Left ventricle myocardium inferior (tissue), 1 donor: Measurements from ENCODE around the gene PPM1E. TPM values are rescaled to one million over a fixed set of nuclear protein-coding genes. Genes with fewer than 3 reads are reported as not detected.

Source experiments
- DNase-seq: peaks from one replicate; pipeline ENCODE4 v3.0.0-alpha.2; 2020
- H3K27ac ChIP-seq: fragments of 200-600 bp; replicated peaks from 2 replicates; pipeline ENCODE4 v1.8.0; 2021
- H3K27me3 ChIP-seq: fragments of 200-600 bp; 2 replicates; pipeline ENCODE4 v1.8.0; 2021; ENCODE audit warnings: low read depth
- H3K36me3 ChIP-seq: fragments of 200-600 bp; 2 replicates; pipeline ENCODE4 v1.8.0; 2021
- H3K4me1 ChIP-seq: fragments of 200-600 bp; 2 replicates; pipeline ENCODE4 v1.8.0; 2021
- H3K4me3 ChIP-seq: fragments of 200-600 bp; 2 replicates; pipeline ENCODE4 v1.8.0; 2021; ENCODE audit warnings: mild to moderate bottlenecking, moderate library complexity
- H3K9me3 ChIP-seq: fragments of 200-600 bp; replicated peaks from 2 replicates; pipeline ENCODE4 v1.8.0; 2021
- intact Hi-C: fragments of 100-400 bp; cut with micrococcal nuclease; formaldehyde crosslinking; loops from one replicate; pipeline ENCODE4 v1.11.0; 2022
- total RNA-seq: library from RNA; stranded (reverse); fragmentation: NEBNext Ultra II Directional; extraction: Animal tissue kit (Norgen Biotek cat#: 25700); gene quantifications from one replicate; pipeline ENCODE4 v1.2.1, GENCODE V29; 2021
- TF ChIP-seq, protein P1 (sequence below): fragments of 200-600 bp; IDR thresholded peaks from 2 replicates; pipeline ENCODE4 v1.8.0; 2021; ENCODE audit warnings: antibody characterized with exemption, mild to moderate bottlenecking, borderline replicate concordance
- donor health status: DM: no; HTN: yes; CAD: no; lungs with severe emphysema.

The PPM1E gene
- total RNA-seq, 1 donor from 2014 or later: 0.80 TPM

DNA sequence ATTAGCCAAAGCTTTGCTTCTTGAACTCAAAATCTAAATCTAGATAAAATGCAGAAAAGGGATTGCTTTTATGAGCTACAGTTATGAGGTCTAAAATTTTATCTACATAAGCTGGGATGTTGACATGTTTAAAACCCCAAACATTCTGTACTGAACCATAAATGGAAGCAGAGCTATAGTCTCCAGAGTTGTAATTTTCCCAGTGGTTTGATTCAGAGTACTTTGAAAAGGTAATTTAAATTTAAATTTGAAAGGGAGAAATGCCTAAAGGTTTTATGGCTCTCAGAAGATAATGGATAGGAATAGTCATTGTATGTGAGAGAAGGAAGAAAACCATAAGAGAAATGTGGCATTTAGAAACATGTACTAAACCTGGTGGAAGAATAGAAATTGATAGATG is 163.2 kb downstream of the PPM1E start:
- no peak for DNase-seq
- intact Hi-C loops: no loop called here
- Histone ChIP-seq H3K9me3 (no peaks in the 10 kb centered on the region), H3K27ac (no peak overlapping the region), H3K27me3 (peaks cover 24% of the 10 kb centered on the region), H3K4me1 (no peaks in the 10 kb centered on the region), H3K36me3 (no peaks in the 10 kb centered on the region), H3K4me3 (no peak overlapping the region)
- TF ChIP-seq, protein P1, sequence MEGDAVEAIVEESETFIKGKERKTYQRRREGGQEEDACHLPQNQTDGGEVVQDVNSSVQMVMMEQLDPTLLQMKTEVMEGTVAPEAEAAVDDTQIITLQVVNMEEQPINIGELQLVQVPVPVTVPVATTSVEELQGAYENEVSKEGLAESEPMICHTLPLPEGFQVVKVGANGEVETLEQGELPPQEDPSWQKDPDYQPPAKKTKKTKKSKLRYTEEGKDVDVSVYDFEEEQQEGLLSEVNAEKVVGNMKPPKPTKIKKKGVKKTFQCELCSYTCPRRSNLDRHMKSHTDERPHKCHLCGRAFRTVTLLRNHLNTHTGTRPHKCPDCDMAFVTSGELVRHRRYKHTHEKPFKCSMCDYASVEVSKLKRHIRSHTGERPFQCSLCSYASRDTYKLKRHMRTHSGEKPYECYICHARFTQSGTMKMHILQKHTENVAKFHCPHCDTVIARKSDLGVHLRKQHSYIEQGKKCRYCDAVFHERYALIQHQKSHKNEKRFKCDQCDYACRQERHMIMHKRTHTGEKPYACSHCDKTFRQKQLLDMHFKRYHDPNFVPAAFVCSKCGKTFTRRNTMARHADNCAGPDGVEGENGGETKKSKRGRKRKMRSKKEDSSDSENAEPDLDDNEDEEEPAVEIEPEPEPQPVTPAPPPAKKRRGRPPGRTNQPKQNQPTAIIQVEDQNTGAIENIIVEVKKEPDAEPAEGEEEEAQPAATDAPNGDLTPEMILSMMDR: no peak

DNA sequence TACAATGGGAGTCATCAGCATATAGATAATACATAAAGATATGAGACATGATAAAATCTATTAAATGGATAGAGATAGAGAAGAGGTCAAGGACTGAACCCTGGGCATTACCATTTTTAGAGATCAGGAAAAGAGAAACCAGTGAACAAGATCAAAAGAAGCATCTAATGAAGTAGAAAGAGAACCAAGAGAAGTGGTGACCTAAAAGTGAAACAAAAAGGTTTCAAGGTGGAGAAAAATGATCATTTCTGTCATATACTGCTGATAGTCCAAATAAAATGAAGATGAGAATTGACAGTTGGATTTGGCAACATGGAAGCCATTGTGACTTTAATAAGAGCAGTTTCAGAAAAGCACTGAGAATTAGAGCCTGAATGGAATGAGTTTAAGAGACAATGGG is 165.1 kb downstream of the PPM1E start:
- Histone ChIP-seq H3K27me3 (peaks cover 14% of the 10 kb centered on the region), H3K4me1 (no peaks in the 10 kb centered on the region), H3K36me3 (no peaks in the 10 kb centered on the region), H3K27ac (no peak overlapping the region), H3K4me3 (no peak overlapping the region), H3K9me3 (no peaks in the 10 kb centered on the region)
- no peak for DNase-seq
- intact Hi-C loops: no loop called here
- TF ChIP-seq, protein P1: no peak

DNA sequence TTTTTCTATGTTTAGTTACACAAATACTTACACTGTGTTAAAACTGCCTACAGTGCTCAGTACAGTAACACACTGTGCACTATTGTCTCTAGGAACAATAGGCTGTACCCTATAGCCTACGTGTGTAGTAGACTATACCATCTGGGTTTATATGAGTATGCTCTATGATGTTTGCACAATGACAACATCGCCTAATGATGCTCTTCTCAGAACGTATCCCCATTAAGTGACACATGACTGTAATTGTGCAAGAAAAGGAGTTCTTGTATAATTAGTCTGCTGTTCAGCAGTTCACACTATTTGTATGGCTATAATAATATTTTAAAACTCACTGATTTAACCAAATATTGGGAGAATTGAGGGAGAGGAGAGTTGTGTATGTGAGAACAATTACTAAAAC is 177.3 kb downstream of the PPM1E start:
- no peak overlapping the region for H3K27ac ChIP-seq
- no peaks in the 10 kb centered on the region for H3K27me3 ChIP-seq
- H3K36me3 ChIP-seq: no peaks in the 10 kb centered on the region
- no peak for DNase-seq
- TF ChIP-seq, protein P1: no peak
- intact Hi-C loops: no loop called here
- no peak overlapping the region for H3K4me3 ChIP-seq
- no peaks in the 10 kb centered on the region for H3K9me3 ChIP-seq
- H3K4me1 ChIP-seq: no peaks in the 10 kb centered on the region

DNA sequence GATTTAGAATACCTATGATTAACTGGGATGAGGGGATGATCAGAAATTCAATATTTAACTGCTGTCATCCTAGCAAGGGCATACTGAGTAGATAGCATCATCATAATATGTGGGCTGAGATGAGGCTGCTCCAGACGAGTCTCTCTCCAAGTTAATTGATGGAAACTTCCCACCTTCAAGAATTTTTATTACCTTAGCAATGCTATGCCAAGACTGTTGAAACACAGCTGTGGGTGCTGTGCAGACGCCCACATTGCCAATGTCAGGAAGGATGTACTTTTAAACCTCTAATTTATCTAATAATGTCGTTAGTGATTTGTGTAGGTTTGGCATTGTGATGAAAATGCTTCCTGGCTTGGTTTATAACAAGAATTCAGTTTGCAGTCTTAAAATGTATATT is 180.6 kb downstream of the PPM1E start:
- no peaks in the 10 kb centered on the region for H3K27me3 ChIP-seq
- no peaks in the 10 kb centered on the region for H3K36me3 ChIP-seq
- intact Hi-C loops: no loop called here
- TF ChIP-seq, protein P1: no peak
- no peak for DNase-seq
- no peak overlapping the region for H3K27ac ChIP-seq
- H3K9me3 ChIP-seq: no peaks in the 10 kb centered on the region
- H3K4me1 ChIP-seq: no peaks in the 10 kb centered on the region
- no peak overlapping the region for H3K4me3 ChIP-seq

DNA sequence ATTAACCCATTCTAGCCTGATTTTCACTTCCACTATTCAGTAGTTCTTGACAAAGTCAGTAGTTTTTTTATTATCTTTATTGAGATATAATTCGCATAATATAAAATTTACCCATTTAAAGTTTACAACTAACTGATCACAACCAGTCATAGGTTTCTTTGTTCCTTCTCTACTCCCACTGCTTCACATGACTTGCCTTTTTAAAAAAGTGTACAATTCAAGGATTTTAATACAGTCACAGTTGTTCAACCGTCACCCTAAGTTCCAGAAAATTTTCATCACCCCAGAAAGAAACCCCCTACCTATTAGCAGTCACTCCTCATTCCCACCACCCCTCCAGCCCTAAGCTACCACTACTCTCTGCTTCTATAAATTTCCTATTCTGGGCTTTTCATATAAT is 188.5 kb downstream of the PPM1E start:
- TF ChIP-seq, protein P1: no peak
- intact Hi-C loops: no loop called here
- H3K9me3 ChIP-seq: peaks cover 8% of the 10 kb centered on the region
- no peak overlapping the region for H3K4me3 ChIP-seq
- no peaks in the 10 kb centered on the region for H3K36me3 ChIP-seq
- no peak overlapping the region for H3K27ac ChIP-seq
- H3K4me1 ChIP-seq: no peaks in the 10 kb centered on the region
- DNase-seq: no peak
- H3K27me3 ChIP-seq: no peaks in the 10 kb centered on the region

DNA sequence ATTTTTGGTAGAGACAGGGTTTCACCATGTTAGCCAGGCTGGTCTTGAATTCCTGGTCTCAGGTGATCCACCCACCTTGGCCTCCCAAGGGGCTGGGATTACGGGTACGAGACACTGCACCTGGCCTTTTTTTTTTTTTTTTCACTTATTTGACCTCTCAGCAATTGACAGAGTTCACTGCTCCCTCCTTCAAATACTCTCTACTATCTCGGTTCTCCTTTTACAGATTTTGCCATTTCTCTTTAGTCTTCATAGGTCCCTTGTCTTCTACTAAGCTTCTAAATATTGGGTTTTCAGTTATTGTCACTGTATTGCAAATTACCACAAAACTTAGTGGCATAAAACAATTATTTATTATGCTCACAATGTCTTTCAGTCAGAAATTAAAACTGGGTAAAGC is 191.8 kb downstream of the PPM1E start:
- Histone ChIP-seq H3K4me1 (no peaks in the 10 kb centered on the region), H3K9me3 (peaks cover 37% of the 10 kb centered on the region), H3K27ac (no peak overlapping the region), H3K27me3 (no peaks in the 10 kb centered on the region), H3K4me3 (no peak overlapping the region), H3K36me3 (no peaks in the 10 kb centered on the region)
- DNase-seq: no peak
- TF ChIP-seq, protein P1: no peak
- intact Hi-C loops: no loop called here
